ENCODE measurements around the gene NAALADL2. TPM values are rescaled to one million over a fixed set of nuclear protein-coding genes. Genes with fewer than 3 reads are reported as not detected.

Gene NAALADL2
- total and polyA plus RNA-seq, 2 experiments from 2014 or later: 3.4 to 15.3 TPM

DNA sequence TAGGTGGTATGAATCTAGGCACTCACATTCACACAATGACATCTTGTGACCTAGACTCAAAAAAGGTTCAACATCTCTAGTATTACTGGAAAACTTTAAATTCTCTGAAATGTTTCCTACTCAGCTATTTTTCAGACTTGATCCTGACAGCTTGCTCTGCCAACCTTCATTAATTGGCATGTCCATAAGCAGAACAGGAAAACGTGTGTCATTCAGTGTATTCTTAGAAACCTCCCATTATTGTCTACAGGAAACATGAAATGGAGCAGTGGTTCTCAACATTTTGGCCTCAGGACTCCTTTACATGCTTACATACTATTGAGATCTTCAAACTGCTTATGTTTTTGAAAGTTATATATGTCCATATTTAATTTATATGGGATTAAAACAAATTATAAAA, 363.2 kb downstream of the NAALADL2 start:
- H3K79me2 ChIP-seq: no peaks in the 10 kb centered on the region
- H3K4me3 ChIP-seq: no peak overlapping the region
- H2AFZ ChIP-seq: no peak overlapping the region
- TF ChIP-seq EZH2phosphoT487 (IDR thresholded peaks at IDR 0.05; ENCODE audit: low read depth, severe bottlenecking, unreplicated experiment): no peak
- TF ChIP-seq CTCF (IDR thresholded peaks at IDR 0.05; ENCODE audit: poor library complexity): no peak
- TF ChIP-seq EZH2 (IDR thresholded peaks at IDR 0.05; ENCODE audit: borderline replicate concordance): no peak
- no peak for DNase-seq (ENCODE audit: low spot score)
- H3K36me3 ChIP-seq (replicated peaks; ENCODE audit: insufficient read depth, low read depth): no peaks in the 10 kb centered on the region
- WGBS (ENCODE audit: low lambda C conversion rate, missing lambda C conversion rate): 68% methylated on average over 1 of the region's 1 CpG
- H3K9me2 ChIP-seq (replicated peaks; ENCODE audit: insufficient read depth): no peaks in the 10 kb centered on the region
- H3K9me3 ChIP-seq (ENCODE audit: low read depth): no peaks in the 10 kb centered on the region
- H4K20me1 ChIP-seq (ENCODE audit: insufficient read depth, poor library complexity, severe bottlenecking): no peaks in the 10 kb centered on the region
- no peaks in the 10 kb centered on the region for H3K4me1 ChIP-seq (ENCODE audit: insufficient read depth)
- H3K27ac ChIP-seq: no peak overlapping the region
- no peaks in the 10 kb centered on the region for H3K27me3 ChIP-seq
- no peak overlapping the region for H3K4me2 ChIP-seq

- Histone ChIP-seq H3K27me3 (no peaks in the 10 kb centered on the region), H3K4me2 (no peak overlapping the region), H2AFZ (no peak overlapping the region), H3K27ac (no peak overlapping the region), H3K9me2 (replicated peaks; ENCODE audit: insufficient read depth) (no peaks in the 10 kb centered on the region), H3K36me3 (replicated peaks; ENCODE audit: insufficient read depth, low read depth) (no peaks in the 10 kb centered on the region), H3K4me1 (ENCODE audit: insufficient read depth) (no peaks in the 10 kb centered on the region), H3K4me3 (no peak overlapping the region), H4K20me1 (ENCODE audit: insufficient read depth, poor library complexity, severe bottlenecking) (no peaks in the 10 kb centered on the region), H3K79me2 (no peaks in the 10 kb centered on the region), H3K9me3 (ENCODE audit: low read depth) (no peaks in the 10 kb centered on the region)
- whole genome bisulfite sequencing (ENCODE audit: low lambda C conversion rate, missing lambda C conversion rate): 82% methylated on average over 6 of the region's 6 CpGs
- TF ChIP-seq CTCF (IDR thresholded peaks at IDR 0.05; ENCODE audit: poor library complexity) (no peak), EZH2 (IDR thresholded peaks at IDR 0.05; ENCODE audit: borderline replicate concordance) (no peak)
- DNase-seq (ENCODE audit: low spot score): peak; percentile 27
Measured at GRCh38 chr3:175224051-175224450, 364.9 kb downstream of the NAALADL2 start.

DNA sequence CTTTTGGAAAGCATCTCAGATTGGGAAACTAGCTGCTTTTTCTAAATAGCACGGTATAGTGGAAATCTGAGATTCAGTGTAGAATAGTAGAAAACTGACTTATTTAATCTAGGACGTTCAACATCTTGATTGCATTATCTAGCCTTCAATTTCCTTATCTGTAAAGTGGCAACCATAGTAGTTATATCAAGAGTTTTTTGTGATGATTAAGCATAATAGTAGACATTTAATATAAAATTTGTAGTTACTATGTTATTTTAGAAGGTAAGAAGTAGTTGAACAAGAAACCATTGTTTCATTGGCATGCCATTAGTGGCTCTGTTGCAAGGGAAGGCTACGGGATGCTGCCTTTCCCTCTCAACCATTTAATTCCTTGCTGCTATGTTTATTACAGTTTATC, 367.3 kb downstream of the NAALADL2 start:
- Histone ChIP-seq H2AFZ (no peak overlapping the region), H3K27me3 (no peaks in the 10 kb centered on the region), H3K4me1 (ENCODE audit: insufficient read depth) (no peaks in the 10 kb centered on the region), H4K20me1 (ENCODE audit: insufficient read depth, poor library complexity, severe bottlenecking) (no peaks in the 10 kb centered on the region), H3K9me2 (replicated peaks; ENCODE audit: insufficient read depth) (no peaks in the 10 kb centered on the region), H3K27ac (no peak overlapping the region), H3K36me3 (replicated peaks; ENCODE audit: insufficient read depth, low read depth) (no peaks in the 10 kb centered on the region), H3K79me2 (no peaks in the 10 kb centered on the region), H3K4me3 (no peak overlapping the region), H3K4me2 (no peak overlapping the region), H3K9me3 (ENCODE audit: low read depth) (no peaks in the 10 kb centered on the region)
- TF ChIP-seq EZH2phosphoT487 (IDR thresholded peaks at IDR 0.05; ENCODE audit: low read depth, severe bottlenecking, unreplicated experiment): no peak
- TF ChIP-seq CTCF (IDR thresholded peaks at IDR 0.05; ENCODE audit: poor library complexity): no peak
- no peak for TF ChIP-seq EZH2 (IDR thresholded peaks at IDR 0.05; ENCODE audit: borderline replicate concordance)
- 84% methylated on average over 3 of the region's 3 CpGs for WGBS (ENCODE audit: low lambda C conversion rate, missing lambda C conversion rate)
- no peak for DNase-seq (ENCODE audit: low spot score)

DNA sequence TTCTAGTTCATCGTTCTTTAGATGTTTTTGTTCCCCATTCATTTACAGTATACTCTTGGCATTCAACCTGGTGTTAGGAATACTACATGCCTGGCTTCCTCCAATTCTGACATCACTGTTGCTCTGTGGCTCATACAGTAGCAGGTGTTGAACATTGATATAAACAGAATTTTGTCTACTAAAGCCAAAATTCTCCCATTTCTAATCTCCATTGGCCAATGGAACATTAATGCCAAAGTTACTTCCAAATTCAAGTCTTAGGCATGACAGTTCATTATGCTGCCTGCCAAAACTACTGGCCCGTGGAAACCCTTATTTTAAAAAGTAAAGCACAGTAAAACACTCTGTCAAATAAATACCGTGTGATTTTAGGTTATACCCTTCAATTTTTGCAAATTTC, 368.0 kb downstream of the NAALADL2 start:
- no peak overlapping the region for H3K4me3 ChIP-seq
- no peak for DNase-seq (ENCODE audit: low spot score)

More for the DNA sequence above, 368.0 kb downstream of the NAALADL2 start:
- Histone ChIP-seq H3K4me1 (ENCODE audit: insufficient read depth) (no peaks in the 10 kb centered on the region), H4K20me1 (ENCODE audit: insufficient read depth, poor library complexity, severe bottlenecking) (no peaks in the 10 kb centered on the region), H3K79me2 (no peaks in the 10 kb centered on the region), H3K36me3 (replicated peaks; ENCODE audit: insufficient read depth, low read depth) (no peaks in the 10 kb centered on the region), H3K4me2 (no peak overlapping the region), H3K9me3 (ENCODE audit: low read depth) (no peaks in the 10 kb centered on the region), H3K9me2 (replicated peaks; ENCODE audit: insufficient read depth) (no peaks in the 10 kb centered on the region), H2AFZ (no peak overlapping the region), H3K27me3 (no peaks in the 10 kb centered on the region), H3K27ac (no peak overlapping the region)
- TF ChIP-seq EZH2phosphoT487 (IDR thresholded peaks at IDR 0.05; ENCODE audit: low read depth, severe bottlenecking, unreplicated experiment): no peak
- TF ChIP-seq EZH2 (IDR thresholded peaks at IDR 0.05; ENCODE audit: borderline replicate concordance): no peak
- TF ChIP-seq CTCF (IDR thresholded peaks at IDR 0.05; ENCODE audit: poor library complexity): no peak
- WGBS (ENCODE audit: low lambda C conversion rate, missing lambda C conversion rate): 91% methylated on average over 3 of the region's 3 CpGs

All from hepatocyte (in vitro differentiated cells).